OCI-LY7 (cell line): ENCODE measurements around the gene GPRIN1.

ENCODE experiments used
- CTCF ChIP-seq: fragments of 200-600 bp; sonication (generic); conservative IDR thresholded peaks from 2 replicates; pipeline ENCODE4 v1.5.1; 2014; ENCODE audit warnings: mild to moderate bottlenecking, antibody characterized with exemption, low read length, moderate library complexity, mixed read lengths
- EZH2phosphoT487 ChIP-seq: fragments of 200-600 bp; sonication (generic); IDR thresholded peaks from 2 replicates; pipeline ENCODE4 v1.6.1; 2018; ENCODE audit warnings: low read depth, borderline replicate concordance, mild to moderate bottlenecking, mixed run types, antibody characterized with exemption, low read length, moderate library complexity, mixed read lengths

DNA sequence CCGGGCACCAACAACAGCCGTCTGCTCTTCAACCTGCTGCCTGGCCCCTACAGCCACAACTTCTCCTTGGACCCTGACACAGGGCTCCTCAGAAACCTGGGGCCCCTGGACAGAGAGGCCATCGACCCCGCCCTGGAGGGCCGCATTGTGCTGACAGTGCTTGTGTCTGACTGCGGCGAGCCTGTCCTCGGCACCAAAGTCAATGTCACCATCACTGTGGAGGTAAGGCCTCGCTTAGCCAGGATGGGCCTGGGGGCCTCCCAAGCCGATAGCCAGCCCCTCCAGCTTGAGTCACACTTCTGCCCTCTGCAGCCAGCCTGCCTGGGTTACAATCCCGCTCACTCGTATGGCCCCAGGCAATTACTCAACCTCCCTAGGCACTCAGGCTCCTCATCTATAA is 28.6 kb downstream of the GPRIN1 start:
- TF ChIP-seq CTCF (no peak), EZH2phosphoT487 (no peak)
